Memory B cell (primary cell): Measurements from ENCODE around the gene FANCD2OS.
"Not testable (repeated sequence)": the region's sequence is repeated elsewhere in the genome, so short reads cannot be mapped to it uniquely, and the experiment has no call there.

Experiments used
- ATAC-seq: fragments of 150-1000 bp; cut with Tn5 transposase; 2 replicates; pipeline ENCODE4 v1.10.0; 2021; ENCODE audit warnings: low read depth, mild to moderate bottlenecking, moderate library complexity
- DNase-seq, 2 donors: peaks; one replicate each; pipeline ENCODE4 v3.0.0; 2022; ENCODE audit warnings: low spot score in 2 of 2
- H3K27ac Mint-ChIP-seq: one replicate; pipeline ENCODE4 v1.8.0; 2022; ENCODE audit warnings: mild to moderate bottlenecking, moderate library complexity, mixed read lengths
- H3K27me3 Mint-ChIP-seq: one replicate; pipeline ENCODE4 v1.8.0; 2022; ENCODE audit warnings: mixed read lengths
- H3K36me3 Mint-ChIP-seq: one replicate; pipeline ENCODE4 v1.8.0; 2022; ENCODE audit warnings: mild to moderate bottlenecking, mixed read lengths
- H3K4me1 Mint-ChIP-seq: one replicate; pipeline ENCODE4 v1.8.0; 2022; ENCODE audit warnings: mixed read lengths
- H3K4me3 Mint-ChIP-seq: one replicate; pipeline ENCODE4 v1.8.0; 2022; ENCODE audit warnings: mild to moderate bottlenecking, moderate library complexity, mixed read lengths
- H3K9me3 Mint-ChIP-seq: one replicate; pipeline ENCODE4 v1.8.0; 2022; ENCODE audit warnings: mixed read lengths

FANCD2OS gene

GRCh38 chr3:10121064-10121463, 13.0 kb upstream of the FANCD2OS start:
- H3K27ac Mint-ChIP-seq, result no peak overlapping the region
- H3K4me1 Mint-ChIP-seq, result peaks cover 23% of the 10 kb centered on the region
- no peak for ATAC-seq
- peaks cover 20% of the 10 kb centered on the region for H3K36me3 Mint-ChIP-seq
- no peaks in the 10 kb centered on the region for H3K27me3 Mint-ChIP-seq
- no peaks in the 10 kb centered on the region for H3K9me3 Mint-ChIP-seq
- H3K4me3 Mint-ChIP-seq, result no peak overlapping the region
- DNase-seq, result no peak

GRCh38 chr3:10119376-10119775, 11.3 kb upstream of the FANCD2OS start:
- Mint-ChIP-seq H3K36me3 (peaks cover 14% of the 10 kb centered on the region), H3K27ac (no peak overlapping the region), H3K4me3 (no peak overlapping the region), H3K4me1 (peaks cover 23% of the 10 kb centered on the region), H3K27me3 (no peaks in the 10 kb centered on the region), H3K9me3 (no peaks in the 10 kb centered on the region)
- no peak for DNase-seq
- ATAC-seq, result no peak

GRCh38 chr3:10116928-10117327, 8.9 kb upstream of the FANCD2OS start:
- Mint-ChIP-seq H3K4me3 (peak overlapping the region; percentile 99), H3K36me3 (peaks cover 7% of the 10 kb centered on the region), H3K27me3 (no peaks in the 10 kb centered on the region), H3K27ac (no peak overlapping the region), H3K9me3 (no peaks in the 10 kb centered on the region), H3K4me1 (peaks cover 17% of the 10 kb centered on the region)
- no peak for DNase-seq
- ATAC-seq, result no peak

- DNase-seq (no peak), ATAC-seq (no peak)
- Mint-ChIP-seq H3K36me3 (peaks cover 7% of the 10 kb centered on the region), H3K9me3 (no peaks in the 10 kb centered on the region), H3K27ac (peak overlapping the region; percentile 92), H3K4me1 (peaks cover 17% of the 10 kb centered on the region), H3K4me3 (peak overlapping the region; percentile 99), H3K27me3 (no peaks in the 10 kb centered on the region)
Measured at GRCh38 chr3:10116138-10116460, 8.0 kb upstream of the FANCD2OS start.

GRCh38 chr3:10115326-10116137, 7.5 kb upstream of the FANCD2OS start, which contains the start of gene BRK1:
Gene BRK1, plus strand, starts transcription at chr3:10115675. Its CDS starts 27 bp downstream, at chr3:10115702.
- no peaks in the 10 kb centered on the region for H3K9me3 Mint-ChIP-seq
- ATAC-seq (peak; percentile 93), DNase-seq (peak; percentile 77 to 83)
- H3K36me3 Mint-ChIP-seq, result peaks cover 3% of the 10 kb centered on the region
- H3K4me1 Mint-ChIP-seq, result peaks cover 15% of the 10 kb centered on the region
- H3K27ac Mint-ChIP-seq, result peak within 1 kb of the TSS; percentile 92
- peak within 1 kb of the TSS; percentile 99 for H3K4me3 Mint-ChIP-seq
- H3K27me3 Mint-ChIP-seq, result no peaks in the 10 kb centered on the region

GRCh38 chr3:10106919-10107318, 1.1 kb downstream of the FANCD2OS start:
- H3K9me3 Mint-ChIP-seq, result no peaks in the 10 kb centered on the region
- DNase-seq (no peak), ATAC-seq (no peak)
- no peaks in the 10 kb centered on the region for H3K36me3 Mint-ChIP-seq
- H3K27me3 Mint-ChIP-seq, result peaks cover 2% of the 10 kb centered on the region
- no peaks in the 10 kb centered on the region for H3K4me1 Mint-ChIP-seq
- no peak overlapping the region for H3K4me3 Mint-ChIP-seq
- H3K27ac Mint-ChIP-seq, result no peak overlapping the region

GRCh38 chr3:10099041-10099440, 9.0 kb downstream of the FANCD2OS start:
- Mint-ChIP-seq H3K4me1 (peaks cover 5% of the 10 kb centered on the region), H3K27me3 (no peaks in the 10 kb centered on the region), H3K4me3 (no peak overlapping the region), H3K36me3 (peaks cover 9% of the 10 kb centered on the region), H3K9me3 (no peaks in the 10 kb centered on the region), H3K27ac (no peak overlapping the region)
- no peak for DNase-seq
- no peak for ATAC-seq

GRCh38 chr3:10093678-10094077, 14.4 kb downstream of the FANCD2OS start:
- Mint-ChIP-seq H3K36me3 (peaks cover 18% of the 10 kb centered on the region), H3K4me3 (no peak overlapping the region), H3K27ac (no peak overlapping the region), H3K27me3 (no peaks in the 10 kb centered on the region), H3K4me1 (peaks cover 5% of the 10 kb centered on the region), H3K9me3 (no peaks in the 10 kb centered on the region)
- ATAC-seq, result no peak
- no peak for DNase-seq

GRCh38 chr3:10091387-10091786, 16.7 kb downstream of the FANCD2OS start:
- H3K36me3 Mint-ChIP-seq, result peaks cover 23% of the 10 kb centered on the region
- not testable (repeated sequence) for ATAC-seq, H3K9me3 Mint-ChIP-seq

GRCh38 chr3:10090774-10091173, 17.3 kb downstream of the FANCD2OS start:
- not testable (repeated sequence) for H3K27me3 Mint-ChIP-seq, H3K27ac Mint-ChIP-seq, H3K9me3 Mint-ChIP-seq, H3K4me1 Mint-ChIP-seq, H3K4me3 Mint-ChIP-seq, ATAC-seq, DNase-seq
- peaks cover 27% of the 10 kb centered on the region for H3K36me3 Mint-ChIP-seq

More at GRCh38 chr3:10091387-10091786, 16.7 kb downstream of the FANCD2OS start:
- not testable (repeated sequence) for H3K4me1 Mint-ChIP-seq, H3K27me3 Mint-ChIP-seq, DNase-seq, H3K27ac Mint-ChIP-seq, H3K4me3 Mint-ChIP-seq

- no peak overlapping the region for H3K27ac Mint-ChIP-seq
- no peak overlapping the region for H3K4me3 Mint-ChIP-seq
- peaks cover 27% of the 10 kb centered on the region for H3K36me3 Mint-ChIP-seq
- H3K27me3 Mint-ChIP-seq, result no peaks in the 10 kb centered on the region
- H3K4me1 Mint-ChIP-seq, result peaks cover 5% of the 10 kb centered on the region
- DNase-seq (no peak), ATAC-seq (no peak)
- no peaks in the 10 kb centered on the region for H3K9me3 Mint-ChIP-seq
Measured at GRCh38 chr3:10090179-10090578, 17.9 kb downstream of the FANCD2OS start.

GRCh38 chr3:10088256-10088655, 19.8 kb downstream of the FANCD2OS start:
- H3K36me3 Mint-ChIP-seq, result peaks cover 25% of the 10 kb centered on the region
- ATAC-seq (no peak), DNase-seq (no peak)
- H3K27me3 Mint-ChIP-seq, result no peaks in the 10 kb centered on the region
- no peaks in the 10 kb centered on the region for H3K9me3 Mint-ChIP-seq
- no peak overlapping the region for H3K4me3 Mint-ChIP-seq
- H3K4me1 Mint-ChIP-seq, result no peaks in the 10 kb centered on the region
- H3K27ac Mint-ChIP-seq, result no peak overlapping the region

GRCh38 chr3:10085738-10086137, 22.3 kb downstream of the FANCD2OS start:
- no peak for ATAC-seq
- Mint-ChIP-seq H3K36me3 (peaks cover 35% of the 10 kb centered on the region), H3K27me3 (no peaks in the 10 kb centered on the region), H3K9me3 (no peaks in the 10 kb centered on the region), H3K4me1 (no peaks in the 10 kb centered on the region), H3K27ac (no peak overlapping the region), H3K4me3 (no peak overlapping the region)
- DNase-seq, result no peak

GRCh38 chr3:10081871-10082270, 26.2 kb downstream of the FANCD2OS start:
- Mint-ChIP-seq H3K4me1 (no peaks in the 10 kb centered on the region), H3K4me3 (no peak overlapping the region), H3K36me3 (peaks cover 26% of the 10 kb centered on the region), H3K9me3 (no peaks in the 10 kb centered on the region), H3K27ac (no peak overlapping the region), H3K27me3 (no peaks in the 10 kb centered on the region)
- ATAC-seq (no peak), DNase-seq (no peak)

- Mint-ChIP-seq H3K4me3 (no peak overlapping the region), H3K27me3 (no peaks in the 10 kb centered on the region), H3K27ac (no peak overlapping the region), H3K36me3 (peaks cover 13% of the 10 kb centered on the region), H3K9me3 (no peaks in the 10 kb centered on the region), H3K4me1 (no peaks in the 10 kb centered on the region)
- DNase-seq (no peak), ATAC-seq (no peak)
Measured at GRCh38 chr3:10074666-10075065, 33.4 kb downstream of the FANCD2OS start.
